ENCODE data around the gene TMEM88. TPM values are rescaled to one million over a fixed set of nuclear protein-coding genes. Genes with fewer than 3 reads are reported as not detected.

The TMEM88 gene
- total RNA-seq, 1 donor from 2014 or later = 8.4 TPM

GRCh38 chr17:7853691-7854038, 1.2 kb upstream of the TMEM88 start:
- Mint-ChIP-seq H3K4me3 (peak overlapping the region; percentile 60), H3K9me3 (no peaks in the 10 kb centered on the region), H3K27ac (ENCODE audit: unreplicated experiment) (no peak overlapping the region), H3K27me3 (ENCODE audit: low read depth) (peaks cover 10% of the 10 kb centered on the region), H3K36me3 (ENCODE audit: low read depth) (peaks cover 7% of the 10 kb centered on the region), H3K4me1 (peaks cover 10% of the 10 kb centered on the region)
- DNase-seq (ENCODE audit: low read depth, low spot score) = no peak
- no peak for TF ChIP-seq CTCF (conservative IDR thresholded peaks at IDR 0.05)

- Mint-ChIP-seq H3K9me3 (no peaks in the 10 kb centered on the region), H3K4me3 (peak overlapping the region; percentile 60), H3K27me3 (ENCODE audit: low read depth) (peaks cover 10% of the 10 kb centered on the region), H3K27ac (ENCODE audit: unreplicated experiment) (no peak overlapping the region), H3K4me1 (peaks cover 10% of the 10 kb centered on the region), H3K36me3 (ENCODE audit: low read depth) (peaks cover 7% of the 10 kb centered on the region)
- DNase-seq (ENCODE audit: low read depth, low spot score) = no peak
- TF ChIP-seq CTCF (conservative IDR thresholded peaks at IDR 0.05) = no peak
Observed at GRCh38 chr17:7854078-7854777, 638 bp upstream of the TMEM88 start.

- peaks cover 10% of the 10 kb centered on the region for H3K27me3 Mint-ChIP-seq (ENCODE audit: low read depth)
- H3K9me3 Mint-ChIP-seq = no peaks in the 10 kb centered on the region
- peak; percentile 27 for DNase-seq (ENCODE audit: low read depth, low spot score)
- no peak for TF ChIP-seq CTCF (conservative IDR thresholded peaks at IDR 0.05)
- peaks cover 7% of the 10 kb centered on the region for H3K36me3 Mint-ChIP-seq (ENCODE audit: low read depth)
- H3K4me3 Mint-ChIP-seq = no peak overlapping the region
- no peak overlapping the region for H3K27ac Mint-ChIP-seq (ENCODE audit: unreplicated experiment)
- H3K4me1 Mint-ChIP-seq = peaks cover 10% of the 10 kb centered on the region
Observed at GRCh38 chr17:7855660-7856010, 769 bp downstream of the TMEM88 start.

GRCh38 chr17:7856011-7856810, 1.3 kb downstream of the TMEM88 start:
- H3K4me3 Mint-ChIP-seq = no peak overlapping the region
- peaks cover 10% of the 10 kb centered on the region for H3K27me3 Mint-ChIP-seq (ENCODE audit: low read depth)
- H3K4me1 Mint-ChIP-seq = peaks cover 10% of the 10 kb centered on the region
- DNase-seq (ENCODE audit: low read depth, low spot score) = peak; percentile 25
- TF ChIP-seq CTCF (conservative IDR thresholded peaks at IDR 0.05) = no peak
- H3K36me3 Mint-ChIP-seq (ENCODE audit: low read depth) = peaks cover 7% of the 10 kb centered on the region
- no peak overlapping the region for H3K27ac Mint-ChIP-seq (ENCODE audit: unreplicated experiment)
- no peaks in the 10 kb centered on the region for H3K9me3 Mint-ChIP-seq

- Mint-ChIP-seq H3K27ac (ENCODE audit: unreplicated experiment) (no peak within 1 kb of the TSS), H3K9me3 (no peaks in the 10 kb centered on the region), H3K4me1 (peaks cover 4% of the 10 kb centered on the region), H3K4me3 (no peak within 1 kb of the TSS), H3K36me3 (ENCODE audit: low read depth) (peaks cover 3% of the 10 kb centered on the region), H3K27me3 (ENCODE audit: low read depth) (peaks cover 6% of the 10 kb centered on the region)
- peak; percentile 52 for TF ChIP-seq CTCF (conservative IDR thresholded peaks at IDR 0.05)
- DNase-seq (ENCODE audit: low read depth, low spot score) = peak; percentile 92
Observed at GRCh38 chr17:7856811-7857712, 2.2 kb downstream of the TMEM88 start, which contains the start of gene NAA38. Gene NAA38 (minus strand): TSS chr17:7857559. CDS start chr17:7857463, 96 bp downstream.

Data from neural crest cell (in vitro differentiated cells).